B cell (primary cell): Measurements from ENCODE around the gene MBD3. TPM values are rescaled to one million over a fixed set of nuclear protein-coding genes. Genes with fewer than 3 reads are reported as not detected.
A peak's percentile ranks its signal among the peaks of the same experiment; 100 is the strongest.

Source experiments
- ATAC-seq: fragments of 200-7000 bp; cut with Tn5 transposase; one replicate; pipeline ENCODE4 v1.10.0; 2021; ENCODE audit warnings: low read depth, mild to moderate bottlenecking, moderate number of reproducible peaks, moderate library complexity
- CTCF ChIA-PET: fragments of 350-600 bp; sonication (Branson Sonifier 250); formaldehyde crosslinking; loops from one replicate; lab custom pipeline; 2021; ENCODE audit warnings: antibody characterized with exemption, inconsistent platforms; lab: Charles Lee
- POLR2A ChIA-PET: fragments of 350-600 bp; sonication (Branson Sonifier 250); formaldehyde crosslinking; loops from one replicate; lab custom pipeline; 2021; ENCODE audit warnings: antibody characterized with exemption; lab: Charles Lee
- DNase-seq: peaks from one replicate; pipeline ENCODE4 v3.0.0; 2013
- H2AFZ ChIP-seq: 2 replicates; pipeline ENCODE4 v1.6.1; 2012; ENCODE audit warnings: mild to moderate bottlenecking, low read depth, low read length; ENCODE audit not compliant: insufficient read depth, poor library complexity, severe bottlenecking
- H3K27ac ChIP-seq, 2 donors: 1 replicate in 1 of 2; 2 replicates in 1 of 2; pipeline ENCODE4 v1.5.1; 2012 to 2013; ENCODE audit warnings: low read length in 2 of 2, mild to moderate bottlenecking in 2 of 2, moderate library complexity in 1 of 2
- H3K27me3 ChIP-seq, 4 experiments: fragments of 200-600 bp in 1 of 4; sonication (generic) in 1 of 4; replicated peaks in 1 of 4; 1 replicate in 2 of 4; 2 replicates in 2 of 4; pipeline versions ENCODE4 v1.6.1 to v1.7.0; 2013 to 2016; ENCODE audit warnings: low read length in 3 of 4, mild to moderate bottlenecking in 2 of 4, mixed read lengths in 1 of 4, moderate library complexity in 1 of 4; ENCODE audit not compliant: insufficient read depth in 4 of 4, control insufficient read depth in 3 of 4; ENCODE audit errors: control extremely low read depth in 1 of 4
- H3K36me3 ChIP-seq, 2 experiments: replicated peaks in 1 of 2; 1 replicate in 1 of 2; 2 replicates in 1 of 2; pipeline versions ENCODE4 v1.6.1 to v1.7.1; 2013; ENCODE audit warnings: low read length in 1 of 2; ENCODE audit not compliant: insufficient read depth in 2 of 2, control insufficient read depth in 1 of 2; ENCODE audit errors: control extremely low read depth in 1 of 2, extremely low read depth in 1 of 2
- H3K4me1 ChIP-seq, 2 donors: fragments of 200-600 bp in 1 of 2; sonication (generic) in 1 of 2; 1 replicate in 1 of 2; 2 replicates in 1 of 2; pipeline versions ENCODE4 v1.5.1 to v1.6.1; 2013 to 2017; ENCODE audit warnings: low read length in 2 of 2; ENCODE audit not compliant: control insufficient read depth in 2 of 2, insufficient read depth in 2 of 2
- H3K4me2 ChIP-seq: replicated peaks from 2 replicates; pipeline ENCODE3; 2012; ENCODE audit warnings: mild to moderate bottlenecking, low read depth, low read length; ENCODE audit not compliant: poor library complexity, severe bottlenecking
- H3K4me3 ChIP-seq, 5 experiments: fragments of 200-600 bp in 1 of 5; sonication (generic) in 1 of 5; 1 replicate in 3 of 5; 2 replicates in 2 of 5; pipeline versions ENCODE4 v1.5.1 to v1.7.0; 2011 to 2016; ENCODE audit warnings: low read length in 4 of 5, mild to moderate bottlenecking in 4 of 5, low read depth in 2 of 5, control low read depth in 1 of 5, moderate library complexity in 1 of 5; ENCODE audit not compliant: insufficient read depth in 1 of 5; ENCODE audit errors: control extremely low read depth in 1 of 5, extremely low read depth in 1 of 5
- H3K79me2 ChIP-seq: fragments of 200-600 bp; sonication (generic); one replicate; pipeline ENCODE4 v1.6.0; 2016; ENCODE audit warnings: low read length; ENCODE audit not compliant: control insufficient read depth, insufficient read depth
- H3K9ac ChIP-seq: fragments of 200-600 bp; sonication (generic); 2 replicates; pipeline ENCODE4 v1.6.1; 2017; ENCODE audit warnings: mild to moderate bottlenecking, low read length, moderate library complexity
- H3K9me3 ChIP-seq, 3 donors: one replicate each; pipeline versions ENCODE4 v1.6.1 to v1.7.1; 2013; ENCODE audit warnings: low read length in 2 of 3; ENCODE audit not compliant: control insufficient read depth in 2 of 3, insufficient read depth in 1 of 3; ENCODE audit errors: control extremely low read depth in 1 of 3
- H4K20me1 ChIP-seq: 2 replicates; pipeline ENCODE4 v1.6.0; 2012; ENCODE audit warnings: mild to moderate bottlenecking, low read length; ENCODE audit not compliant: insufficient read depth, control insufficient read depth, poor library complexity, severe bottlenecking
- H3K27ac Mint-ChIP-seq: one replicate; pipeline ENCODE4 v1.8.0; 2021; ENCODE audit warnings: mixed read lengths
- H3K27me3 Mint-ChIP-seq: one replicate; pipeline ENCODE4 v1.8.0; 2021; ENCODE audit warnings: mixed read lengths
- H3K4me1 Mint-ChIP-seq: one replicate; pipeline ENCODE4 v1.8.0; 2021; ENCODE audit warnings: mixed read lengths
- H3K4me3 Mint-ChIP-seq: one replicate; pipeline ENCODE4 v1.8.0; 2021; ENCODE audit warnings: mixed read lengths
- H3K9me3 Mint-ChIP-seq: one replicate; pipeline ENCODE4 v1.8.0; 2022; ENCODE audit warnings: mixed read lengths; ENCODE audit not compliant: insufficient read depth
- CTCF ChIP-seq: fragments of 200-600 bp; IDR thresholded peaks from one replicate; pipeline ENCODE4 v1.8.0; 2022; ENCODE audit warnings: antibody characterized with exemption, mild to moderate bottlenecking
- EZH2 ChIP-seq: IDR thresholded peaks from 2 replicates; pipeline ENCODE4 v1.6.1; 2012; ENCODE audit warnings: borderline replicate concordance, low read depth, mild to moderate bottlenecking, moderate library complexity, low read length; ENCODE audit not compliant: insufficient read depth, poor library complexity, severe bottlenecking
- WGBS: methylation state at CpG from one replicate; pipeline ENCODE4 v1.1.5; 2013; ENCODE audit warnings: missing lambda C conversion rate; ENCODE audit not compliant: insufficient coverage; 5-methylcytosine and 5-hydroxymethylcytosine counted together
- intact Hi-C: fragments of 100-400 bp; cut with micrococcal nuclease; formaldehyde crosslinking; loops from one replicate; pipeline ENCODE4 v1.10.0; 2022
- polyA plus RNA-seq: library from polyadenylated mRNA; depleted of rRNA; stranded (reverse); fragments of >200 nt; gene quantifications from 2 replicates; pipeline ENCODE4 v1.2.3, GENCODE V29; 2012
- total RNA-seq, 2 donors: library from RNA; stranded (reverse); fragments of 120-200 nt in 1 of 2; gene quantifications; 1 replicate in 1 of 2; 2 replicates in 1 of 2; pipeline versions ENCODE4 v1.2.3 to v1.2.4, GENCODE V29; 2013 to 2022

Gene MBD3
- total and polyA plus RNA-seq, 2 donors (not counting 1 experiment from before 2014, with no cell fraction given) = 48.1 to 84.6 TPM

- POLR2A ChIA-PET = no interaction called here
- intact Hi-C loops = no loop called here
- no peaks in the 10 kb centered on the region for H3K9me3 Mint-ChIP-seq
- Histone ChIP-seq H3K4me1 (peaks cover 19 to 36% of the 10 kb centered on the region in 2 donors), H3K27ac (no peak overlapping the region), H3K27me3 (no peaks in the 10 kb centered on the region), H3K4me3 (no peak overlapping the region), H3K36me3 (peaks cover 0 to 80% of the 10 kb centered on the region in 2 experiments), H4K20me1 (peaks cover 99% of the 10 kb centered on the region), H3K9ac (no peak overlapping the region), H3K9me3 (no peaks in the 10 kb centered on the region), H3K4me2 (no peak overlapping the region), H3K79me2 (peaks cover 22% of the 10 kb centered on the region), H2AFZ (no peak overlapping the region)
- no peaks in the 10 kb centered on the region for H3K27me3 Mint-ChIP-seq
- 98% methylated on average over 36 of the region's 41 CpGs for WGBS
- H3K4me1 Mint-ChIP-seq = peaks cover 30% of the 10 kb centered on the region
- H3K27ac Mint-ChIP-seq = peak overlapping the region; percentile 15
- H3K4me3 Mint-ChIP-seq = no peak overlapping the region
- DNase-seq = no peak
- ATAC-seq = no peak
- no peak for TF ChIP-seq EZH2
- TF ChIP-seq CTCF = no peak
- CTCF ChIA-PET = interaction anchor here (1.2 kb wide), 1 partner anchor 210 kb away, joined by 3 read pairs; no protein-coding TSS in a partner anchor
These were observed 22.6 kb upstream of the MBD3 start for GRCh38 chr19:1615156-1615765.

GRCh38 chr19:1613808-1614570 is 21.3 kb upstream of the MBD3 start:
- H3K9me3 ChIP-seq = no peaks in the 10 kb centered on the region
- peaks cover 28 to 45% of the 10 kb centered on the region in 2 donors for H3K4me1 ChIP-seq
- TF ChIP-seq CTCF (no peak), EZH2 (no peak)
- H2AFZ ChIP-seq = no peak overlapping the region
- H3K27me3 Mint-ChIP-seq = no peaks in the 10 kb centered on the region
- 97% methylated on average over 27 of the region's 32 CpGs for WGBS
- H3K27ac ChIP-seq = no peak overlapping the region
- ChIA-PET POLR2A (interaction anchor here (0.6 kb wide), 1 partner anchor 12 kb away, joined by 3 read pairs; no protein-coding TSS in a partner anchor), CTCF (no interaction called here)
- H3K9ac ChIP-seq = no peak overlapping the region
- H3K27me3 ChIP-seq = no peaks in the 10 kb centered on the region
- peaks cover 21% of the 10 kb centered on the region for H3K79me2 ChIP-seq
- no peak for ATAC-seq
- peaks cover 99% of the 10 kb centered on the region for H4K20me1 ChIP-seq
- H3K4me3 ChIP-seq = no peak overlapping the region
- peaks cover 39% of the 10 kb centered on the region for H3K4me1 Mint-ChIP-seq
- DNase-seq = no peak
- H3K36me3 ChIP-seq = peaks cover 0 to 83% of the 10 kb centered on the region in 2 experiments
- no peak overlapping the region for H3K4me3 Mint-ChIP-seq
- no peaks in the 10 kb centered on the region for H3K9me3 Mint-ChIP-seq
- intact Hi-C loops = no loop called here
- no peak overlapping the region for H3K4me2 ChIP-seq
- no peak overlapping the region for H3K27ac Mint-ChIP-seq
